Neuron (in vitro differentiated cells): Measurements from ENCODE around the gene LRP6.

Experiments used
- H2AFZ ChIP-seq: one replicate; pipeline ENCODE4 v1.6.1; 2013; ENCODE audit warnings: low read depth, mild to moderate bottlenecking, inconsistent platforms, low read length, moderate library complexity
- H3K27me3 ChIP-seq: one replicate; pipeline ENCODE4 v1.6.1; 2013; ENCODE audit warnings: low read length; ENCODE audit not compliant: insufficient read depth
- H3K36me3 ChIP-seq: one replicate; pipeline ENCODE4 v1.6.1; 2013; ENCODE audit warnings: low read length; ENCODE audit not compliant: insufficient read depth
- H3K4me1 ChIP-seq: one replicate; pipeline ENCODE4 v1.6.1; 2013; ENCODE audit warnings: low read length; ENCODE audit not compliant: insufficient read depth
- H3K4me3 ChIP-seq: 2 replicates; pipeline ENCODE4 v1.5.1; 2013; ENCODE audit warnings: mild to moderate bottlenecking, low read length, moderate library complexity
- H3K9me3 ChIP-seq: one replicate; pipeline ENCODE4 v1.6.1; 2013; ENCODE audit warnings: low read length

The LRP6 gene

DNA sequence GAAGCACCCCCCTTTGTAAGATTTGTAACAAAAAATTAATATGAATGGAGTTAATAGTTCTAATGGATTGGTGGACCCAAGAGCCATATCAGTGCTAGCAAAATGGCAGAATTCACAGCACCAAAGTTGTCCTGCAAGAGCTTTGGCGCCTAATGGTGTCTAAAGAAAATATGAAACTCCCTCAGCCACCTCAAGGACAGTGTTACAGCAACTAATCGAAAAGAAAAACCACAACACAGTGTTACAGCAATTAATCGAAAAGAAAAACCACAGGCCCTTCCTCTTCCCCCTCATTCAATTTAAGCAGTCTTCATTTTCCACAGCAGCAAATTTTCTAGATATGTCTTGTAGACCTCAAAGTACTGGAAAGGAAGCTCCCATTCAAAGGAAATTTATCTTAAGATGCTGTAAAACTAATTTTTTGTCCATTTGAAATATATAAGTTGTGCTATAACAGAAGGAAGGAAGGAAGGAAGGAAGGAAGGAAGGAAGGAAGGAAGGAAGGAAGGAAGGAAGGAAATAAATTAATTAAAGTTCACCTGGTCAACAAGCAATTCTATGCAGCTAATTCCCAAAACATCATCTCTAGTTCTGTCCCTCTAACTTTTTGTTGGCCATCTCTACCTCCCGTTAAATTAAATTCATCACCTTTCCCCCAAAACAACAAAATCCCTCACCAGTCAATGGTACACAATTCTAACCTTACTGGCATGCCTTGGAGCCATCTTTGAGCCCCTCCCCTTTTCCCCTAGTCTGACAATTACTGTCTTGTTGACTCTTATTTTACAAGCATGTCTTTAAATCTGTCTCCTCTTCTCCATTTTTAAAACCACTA is 17.4 kb downstream of the LRP6 start:
- peaks cover 10% of the 10 kb centered on the region for H3K36me3 ChIP-seq
- H2AFZ ChIP-seq, result no peak overlapping the region
- no peaks in the 10 kb centered on the region for H3K9me3 ChIP-seq
- H3K4me3 ChIP-seq, result no peak overlapping the region
- no peaks in the 10 kb centered on the region for H3K4me1 ChIP-seq
- H3K27me3 ChIP-seq, result no peaks in the 10 kb centered on the region

DNA sequence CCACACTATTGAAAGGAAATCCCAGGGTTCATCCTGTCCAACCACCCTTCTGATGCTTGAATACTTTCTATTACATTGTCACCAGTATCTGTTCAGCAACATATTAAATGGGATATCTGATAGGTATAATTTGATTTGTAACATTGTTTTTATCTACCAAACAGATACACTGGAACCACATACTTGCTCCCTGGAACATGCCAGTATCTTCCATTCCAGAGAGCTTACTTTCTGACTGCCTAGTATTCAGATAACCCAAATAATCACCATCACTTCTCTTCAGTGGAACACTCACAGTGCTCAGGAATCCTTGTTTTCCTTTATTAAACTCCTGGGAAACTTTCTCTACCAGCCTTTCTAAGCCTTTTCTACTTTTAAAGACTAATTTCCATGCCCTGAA is 19.3 kb downstream of the LRP6 start:
- H3K9me3 ChIP-seq, result peaks cover 2% of the 10 kb centered on the region
- H3K36me3 ChIP-seq, result peaks cover 18% of the 10 kb centered on the region
- H3K4me1 ChIP-seq, result no peaks in the 10 kb centered on the region
- no peak overlapping the region for H2AFZ ChIP-seq
- no peaks in the 10 kb centered on the region for H3K27me3 ChIP-seq
- H3K4me3 ChIP-seq, result no peak overlapping the region

DNA sequence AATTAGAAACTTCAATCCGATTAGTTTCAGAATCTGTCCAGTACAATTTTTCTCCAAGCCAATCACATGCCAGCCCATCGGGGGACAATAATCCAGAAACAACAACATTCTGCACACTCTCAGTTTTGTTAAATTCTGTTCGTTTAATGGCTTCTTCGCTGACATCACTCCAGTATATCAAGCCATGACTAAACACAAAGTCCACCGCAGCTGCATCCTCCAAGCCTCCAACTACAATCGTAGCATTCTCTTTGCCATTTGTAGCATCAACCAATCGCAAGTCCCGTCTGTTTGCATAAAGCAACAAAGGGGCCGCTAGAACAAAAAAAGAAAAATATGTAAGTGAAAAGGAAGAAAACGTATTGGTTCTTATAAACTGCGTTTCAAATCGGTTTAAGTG is 22.5 kb downstream of the LRP6 start:
- Histone ChIP-seq H3K4me1 (peaks cover 19% of the 10 kb centered on the region), H3K9me3 (peaks cover 2% of the 10 kb centered on the region), H3K27me3 (no peaks in the 10 kb centered on the region), H3K36me3 (peaks cover 14% of the 10 kb centered on the region), H2AFZ (no peak overlapping the region), H3K4me3 (no peak overlapping the region)

DNA sequence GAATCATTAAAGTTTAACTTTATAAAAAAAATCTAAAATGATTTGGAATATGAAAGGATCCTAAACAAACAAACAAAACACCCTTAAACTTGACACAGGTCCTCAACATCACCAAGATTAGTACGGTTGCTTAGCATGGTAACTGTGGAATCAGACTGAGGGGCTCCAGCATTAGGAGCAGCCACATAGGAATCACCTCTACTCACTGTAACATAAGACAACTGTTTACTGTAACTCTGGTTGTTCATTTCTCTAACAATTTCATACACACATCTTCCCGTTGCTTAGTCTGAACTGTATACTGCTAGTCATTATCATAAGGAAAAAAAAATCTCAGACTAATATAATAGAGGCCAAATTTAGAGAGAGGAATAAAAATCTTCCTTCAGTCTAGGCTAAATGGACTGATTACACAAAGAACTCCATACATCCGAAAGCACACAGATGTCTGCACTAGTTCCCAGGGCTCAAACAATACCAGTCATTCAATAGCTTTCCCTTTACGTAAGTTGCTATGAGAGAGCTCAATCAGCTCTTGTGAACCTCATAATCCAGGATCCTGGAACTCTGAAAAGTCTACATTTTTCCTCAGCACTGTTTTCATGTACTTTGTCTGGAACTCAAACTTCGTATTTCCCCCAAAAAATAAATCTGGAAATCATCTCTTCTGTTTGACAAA is 26.0 kb downstream of the LRP6 start:
- H2AFZ ChIP-seq, result no peak overlapping the region
- peak overlapping the region; percentile 22 for H3K4me3 ChIP-seq
- peaks cover 14% of the 10 kb centered on the region for H3K36me3 ChIP-seq
- H3K4me1 ChIP-seq, result peaks cover 19% of the 10 kb centered on the region
- no peaks in the 10 kb centered on the region for H3K27me3 ChIP-seq
- peaks cover 2% of the 10 kb centered on the region for H3K9me3 ChIP-seq

DNA sequence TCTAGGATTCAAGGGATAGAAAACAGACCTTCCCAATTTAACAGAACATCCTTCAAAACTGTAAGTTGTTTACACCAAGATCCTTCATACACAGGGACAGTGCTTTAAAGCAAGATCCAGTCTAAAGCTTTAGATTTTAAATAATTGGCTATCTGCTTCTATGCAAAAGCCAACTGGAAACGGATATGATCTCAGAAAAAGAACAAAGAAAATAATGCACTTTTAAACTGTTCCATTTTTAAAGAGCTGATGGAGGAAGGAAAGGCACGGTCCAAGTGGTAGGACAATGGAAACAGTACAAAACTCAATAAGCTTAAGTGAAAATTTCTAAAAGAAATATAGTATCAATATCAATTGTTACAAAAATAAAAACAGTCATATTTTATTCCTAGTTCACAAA is 27.7 kb downstream of the LRP6 start:
- peaks cover 14% of the 10 kb centered on the region for H3K36me3 ChIP-seq
- H3K4me3 ChIP-seq, result no peak overlapping the region
- no peak overlapping the region for H2AFZ ChIP-seq
- peaks cover 19% of the 10 kb centered on the region for H3K4me1 ChIP-seq
- H3K27me3 ChIP-seq, result no peaks in the 10 kb centered on the region
- H3K9me3 ChIP-seq, result no peaks in the 10 kb centered on the region

DNA sequence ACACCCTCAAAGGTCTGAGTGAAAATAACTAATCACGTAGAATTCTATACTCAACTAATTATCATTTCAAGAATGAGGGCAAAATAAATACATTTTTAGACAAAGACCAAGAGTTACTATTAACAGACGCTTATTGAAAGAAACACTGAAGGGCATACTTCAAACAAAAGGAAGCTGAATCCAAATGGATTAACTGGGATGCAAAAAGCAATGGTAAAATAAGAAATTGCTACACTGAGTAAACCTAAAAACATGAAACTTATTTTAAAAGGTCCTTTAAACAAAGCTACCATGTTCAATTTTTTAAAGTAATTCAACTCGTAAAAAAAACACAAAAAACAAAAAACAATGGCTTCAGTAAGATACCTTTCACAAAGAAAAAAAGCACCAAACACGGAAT is 28.2 kb downstream of the LRP6 start:
- Histone ChIP-seq H3K4me1 (peaks cover 19% of the 10 kb centered on the region), H2AFZ (no peak overlapping the region), H3K36me3 (peaks cover 8% of the 10 kb centered on the region), H3K9me3 (no peaks in the 10 kb centered on the region), H3K27me3 (no peaks in the 10 kb centered on the region), H3K4me3 (no peak overlapping the region)

DNA sequence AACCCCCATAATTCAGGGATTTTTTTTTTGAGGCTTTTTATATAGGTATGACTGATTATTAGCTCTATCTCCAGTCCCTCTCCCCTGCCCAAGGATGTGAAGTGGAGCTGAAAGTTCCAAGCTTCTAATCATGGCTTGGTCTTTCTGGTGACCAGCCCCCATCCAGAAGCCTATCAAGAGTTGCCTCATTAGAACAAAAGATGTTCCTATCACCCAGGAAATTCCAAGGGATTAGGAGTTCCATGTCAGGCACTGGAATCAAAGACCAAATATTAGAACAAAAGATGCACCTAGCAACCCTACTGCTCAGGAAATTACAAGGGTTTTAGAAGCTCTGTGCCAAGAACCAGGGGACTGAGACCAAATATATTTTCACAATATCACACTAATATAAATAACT is 29.9 kb downstream of the LRP6 start:
- no peaks in the 10 kb centered on the region for H3K27me3 ChIP-seq
- peaks cover 13% of the 10 kb centered on the region for H3K4me1 ChIP-seq
- H3K36me3 ChIP-seq, result peaks cover 3% of the 10 kb centered on the region
- no peak overlapping the region for H3K4me3 ChIP-seq
- no peaks in the 10 kb centered on the region for H3K9me3 ChIP-seq
- H2AFZ ChIP-seq, result no peak overlapping the region

DNA sequence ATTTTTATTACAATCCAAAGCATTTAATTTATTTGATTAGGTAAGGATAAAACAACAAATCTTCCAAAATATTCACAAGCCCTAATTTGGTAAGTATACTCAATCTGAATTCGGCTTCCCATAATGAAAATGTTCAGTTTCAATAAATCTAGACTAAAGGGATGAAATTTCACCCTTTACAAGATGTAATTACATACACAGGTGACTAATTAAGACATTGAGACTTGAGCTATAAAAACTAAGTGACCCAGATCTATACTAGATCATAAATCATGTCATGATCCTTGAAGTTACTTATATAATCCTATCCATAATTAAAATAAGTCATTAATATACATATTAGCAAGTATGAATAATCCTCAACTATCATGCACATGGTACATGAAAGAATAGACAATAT is 36.6 kb downstream of the LRP6 start:
- H3K4me1 ChIP-seq, result no peaks in the 10 kb centered on the region
- no peaks in the 10 kb centered on the region for H3K27me3 ChIP-seq
- H3K4me3 ChIP-seq, result no peak overlapping the region
- H3K9me3 ChIP-seq, result peaks cover 8% of the 10 kb centered on the region
- peaks cover 3% of the 10 kb centered on the region for H3K36me3 ChIP-seq
- no peak overlapping the region for H2AFZ ChIP-seq

DNA sequence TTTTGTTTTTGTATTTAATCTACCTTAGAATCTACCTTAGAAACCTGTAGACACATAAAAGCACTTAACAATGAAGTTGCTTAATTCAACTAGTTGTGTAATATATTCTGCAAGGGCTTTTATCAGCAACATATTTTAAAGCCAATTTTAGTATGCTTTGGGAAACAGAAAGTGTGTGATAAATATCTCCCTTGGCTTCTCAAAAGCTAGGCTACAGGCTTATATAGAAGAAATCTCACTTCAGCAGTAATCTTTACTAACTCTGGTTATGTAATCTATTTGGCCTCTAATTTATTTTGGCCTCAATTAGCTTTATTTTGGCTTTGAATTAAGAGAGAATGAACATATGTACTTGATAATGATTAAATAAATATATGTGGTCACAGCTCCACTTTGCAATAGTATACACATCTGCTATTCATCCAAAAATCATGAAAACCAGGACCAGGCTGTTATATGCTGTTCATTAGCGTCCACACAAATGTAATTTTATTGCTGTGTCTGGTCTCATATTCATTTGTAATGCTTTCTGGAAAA is 37.2 kb downstream of the LRP6 start:
- H3K27me3 ChIP-seq, result no peaks in the 10 kb centered on the region
- H3K36me3 ChIP-seq, result no peaks in the 10 kb centered on the region
- H3K4me3 ChIP-seq, result no peak overlapping the region

DNA sequence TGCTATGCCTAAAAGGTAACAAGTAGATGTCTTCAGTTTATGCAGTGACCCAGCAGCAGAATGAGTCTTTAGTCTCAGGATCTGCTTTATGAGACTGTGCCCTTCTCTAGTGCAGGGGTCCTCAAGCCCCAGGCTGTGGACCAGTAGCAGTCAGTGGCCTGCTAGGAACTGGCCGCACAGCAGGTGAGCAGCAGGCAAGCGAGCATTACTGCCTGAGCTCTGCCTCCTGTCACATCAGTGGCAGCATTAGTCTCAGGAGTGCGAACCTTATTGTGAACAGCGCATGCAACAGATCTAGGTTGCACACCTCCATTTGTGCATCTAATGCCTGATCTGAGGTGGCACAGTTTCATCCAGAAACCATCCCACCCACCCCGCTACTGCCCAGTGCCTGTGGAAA is 38.4 kb downstream of the LRP6 start:
- peaks cover 12% of the 10 kb centered on the region for H3K9me3 ChIP-seq
- H3K36me3 ChIP-seq, result no peaks in the 10 kb centered on the region
- H2AFZ ChIP-seq, result no peak overlapping the region
- no peaks in the 10 kb centered on the region for H3K4me1 ChIP-seq
- no peak overlapping the region for H3K4me3 ChIP-seq
- no peaks in the 10 kb centered on the region for H3K27me3 ChIP-seq

More for the DNA sequence above, 37.2 kb downstream of the LRP6 start:
- H2AFZ ChIP-seq, result no peak overlapping the region
- no peaks in the 10 kb centered on the region for H3K4me1 ChIP-seq
- H3K9me3 ChIP-seq, result peaks cover 11% of the 10 kb centered on the region

DNA sequence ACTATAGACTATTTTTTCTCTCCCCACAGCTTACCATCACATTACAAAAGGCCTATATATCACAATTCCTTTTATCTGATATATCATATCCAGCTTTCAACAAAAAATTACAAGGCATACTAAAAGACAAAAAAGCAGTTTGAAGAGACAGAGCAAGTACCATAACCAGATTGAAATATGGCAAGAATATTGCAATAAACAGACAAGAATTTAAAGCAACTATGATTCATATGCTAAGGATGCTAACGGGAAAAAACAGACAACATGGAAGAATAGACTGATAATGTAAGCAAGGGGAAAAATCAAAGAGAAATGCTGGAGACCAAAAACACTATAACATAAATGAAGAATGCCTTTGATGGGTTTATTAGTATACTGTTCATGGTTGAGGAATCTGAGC is 40.7 kb downstream of the LRP6 start:
- no peak overlapping the region for H2AFZ ChIP-seq

DNA sequence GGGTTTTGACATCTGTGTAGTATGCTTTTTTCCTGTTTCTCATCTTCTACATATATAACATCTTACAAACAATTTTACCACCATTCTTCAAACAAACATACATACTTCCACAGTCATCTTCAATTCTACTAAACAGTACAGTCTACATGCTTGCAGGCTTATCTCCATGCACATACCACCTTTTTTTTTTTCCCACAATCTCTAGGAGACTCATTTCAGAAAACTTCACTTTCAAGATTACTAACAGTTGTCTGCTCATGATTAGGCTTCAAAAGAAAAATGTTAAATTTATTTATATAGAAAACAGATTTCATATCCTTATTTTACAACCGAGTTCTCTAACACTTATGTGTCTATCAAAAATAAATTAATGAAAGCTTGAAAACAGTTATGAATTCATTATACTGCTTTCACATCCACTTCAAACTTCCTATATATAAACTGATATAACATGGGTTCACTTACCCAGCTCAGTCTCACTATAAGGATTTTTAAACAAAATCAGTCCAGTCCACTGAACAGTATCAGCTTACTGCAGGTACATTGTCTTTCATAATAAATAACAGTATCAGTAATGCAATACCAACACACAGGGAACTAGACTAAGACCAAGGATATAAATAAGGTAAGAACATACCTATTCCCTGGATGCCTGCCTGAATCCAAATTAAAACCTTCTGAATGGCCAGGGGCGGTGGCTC is 42.5 kb downstream of the LRP6 start:
- H3K4me1 ChIP-seq, result no peaks in the 10 kb centered on the region
- peaks cover 14% of the 10 kb centered on the region for H3K9me3 ChIP-seq
- H2AFZ ChIP-seq, result no peak overlapping the region
- H3K27me3 ChIP-seq, result no peaks in the 10 kb centered on the region
- no peak overlapping the region for H3K4me3 ChIP-seq
- no peaks in the 10 kb centered on the region for H3K36me3 ChIP-seq

More for the DNA sequence above, 40.7 kb downstream of the LRP6 start:
- peaks cover 12% of the 10 kb centered on the region for H3K9me3 ChIP-seq
- H3K4me3 ChIP-seq, result no peak overlapping the region
- H3K4me1 ChIP-seq, result no peaks in the 10 kb centered on the region
- no peaks in the 10 kb centered on the region for H3K27me3 ChIP-seq
- no peaks in the 10 kb centered on the region for H3K36me3 ChIP-seq

DNA sequence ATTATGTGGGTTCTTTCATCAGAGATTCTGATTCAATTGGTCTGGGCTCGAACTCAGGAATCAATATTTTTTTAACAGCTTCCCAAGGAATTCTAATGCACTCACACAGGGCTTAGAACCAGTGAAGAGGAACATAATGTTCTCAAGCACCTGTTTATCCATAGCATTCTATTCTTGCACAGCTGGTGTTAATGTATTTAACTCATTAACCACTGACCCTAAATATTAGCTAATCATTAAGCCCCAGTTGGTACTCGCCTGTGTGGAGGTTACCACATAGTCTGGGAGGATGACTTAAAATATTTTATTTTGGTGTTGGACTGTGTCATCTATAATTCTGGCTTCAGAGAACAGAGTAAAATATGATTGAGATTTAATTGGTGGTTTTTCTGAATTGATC is 45.3 kb downstream of the LRP6 start:
- no peaks in the 10 kb centered on the region for H3K27me3 ChIP-seq
- no peak overlapping the region for H2AFZ ChIP-seq
- no peaks in the 10 kb centered on the region for H3K4me1 ChIP-seq
- peaks cover 11% of the 10 kb centered on the region for H3K9me3 ChIP-seq
- no peak overlapping the region for H3K4me3 ChIP-seq
- H3K36me3 ChIP-seq, result no peaks in the 10 kb centered on the region
